ENCODE results near the gene MDC1. TPM values are rescaled to one million over a fixed set of nuclear protein-coding genes. Genes with fewer than 3 reads are reported as not detected.
A peak's percentile ranks its signal among the peaks of the same experiment; 100 is the strongest.

MDC1 gene
- total and polyA plus RNA-seq, 2 of the 13 experiments (the other 11 are each of a cell fraction or from before 2014, with no cell fraction given), result 8.4 to 14.0 TPM

- TF ChIP-seq PHF21A (CRISPR knock-in tag; IDR thresholded peaks at IDR 0.05) (peak; percentile 88), NRL (CRISPR knock-in tag; IDR thresholded peaks at IDR 0.05; ENCODE audit: borderline replicate concordance) (peak; percentile 72; the same call in 1 of the 2 replicates), ELK4 (CRISPR knock-in tag; IDR thresholded peaks at IDR 0.05; ENCODE audit: borderline replicate concordance) (no peak), NR2F1 (CRISPR knock-in tag; IDR thresholded peaks at IDR 0.05) (peak in 1 of 2 experiments; percentile 32; a peak in 2 of 4 replicates)
Observed at GRCh38 chr6:30763618-30764489, 46.8 kb upstream of the MDC1 start (continued).

GRCh38 chr6:30763155-30763617 is 46.1 kb upstream of the MDC1 start:
- Histone ChIP-seq H3K4me3 (replicated peaks in 1 of 3; ENCODE audit: insufficient read depth in 1 of 3, low read depth in 2 of 3, low read length in 3 of 3) (peak overlapping the region in 1 of 3 experiments; percentile 62; a peak in 1 of 6 replicates), H4K20me1 (ENCODE audit: insufficient read depth, low read length) (no peaks in the 10 kb centered on the region), H3K27ac (ENCODE audit: extremely low read length, insufficient read depth, low read length) (peak overlapping the region; percentile 98), H3K9ac (ENCODE audit: insufficient read depth, low read depth, low read length) (peak overlapping the region; percentile 87), H3K4me1 (ENCODE audit: insufficient read depth, low read length) (peaks cover 100% of the 10 kb centered on the region), H3K9me3 (ENCODE audit: low read length) (no peaks in the 10 kb centered on the region), H3K36me3 (replicated peaks in 1 of 2; ENCODE audit: control insufficient read depth in 1 of 2, insufficient read depth in 2 of 2, low read length in 2 of 2) (no peaks in the 10 kb centered on the region), H2AFZ (ENCODE audit: low read length) (no peak overlapping the region), H3K79me2 (ENCODE audit: insufficient read depth, low read length) (no peaks in the 10 kb centered on the region), H3K4me2 (ENCODE audit: low read depth, low read length) (peak overlapping the region; percentile 85), H3K27me3 (ENCODE audit: control insufficient read depth in 1 of 2, insufficient read depth in 2 of 2, low read length in 2 of 2) (no peaks in the 10 kb centered on the region)
- intact Hi-C loops (cut with micrococcal nuclease; ENCODE audit: unreplicated experiment) (no loop called here), in situ Hi-C loops (cut with HindIII; ENCODE audit: extremely low pct_ligation_motif_present, low pct_unique_long_range_greater_than_20kb) (no loop called here)
- ChIA-PET POLR2A (interaction anchor here (1.3 to 11.8 kb wide), 11 partner anchors 10 to 145 kb away, joined by 3 to 414 read pairs (median 10); partner anchors contain the start of genes FLOT1, IER3, MDC1 and MRPS18B), CTCF (ENCODE audit: low intra/inter-chr PET ratio, low total read pairs) (no interaction called here)
- TSS peak; percentile 64 for BruUV-seq (replicated peaks)
- 56% methylated on average over 1 of the region's 1 CpG for WGBS (ENCODE audit: low lambda C conversion rate)
- no peak for FAIRE-seq
- DNase-seq (ENCODE audit: low spot score), result no peak
- peak; percentile 11; the same call in 2 of the 3 replicates for ATAC-seq
- TF ChIP-seq RARG (CRISPR knock-in tag; IDR thresholded peaks at IDR 0.05; ENCODE audit: low read depth) (peak; percentile 82; the same call in 1 of the 2 replicates), TRIM24 (CRISPR knock-in tag; IDR thresholded peaks at IDR 0.05) (0 out of 2 replicates have a peak, but pooled peaks have one; percentile 58), ARHGAP35 (CRISPR knock-in tag; IDR thresholded peaks at IDR 0.05; ENCODE audit: borderline replicate concordance) (no peak), MZF1 (CRISPR knock-in tag; IDR thresholded peaks at IDR 0.05; ENCODE audit: borderline replicate concordance) (no peak), TEAD2 (CRISPR knock-in tag; IDR thresholded peaks at IDR 0.05) (no peak), ZFP82 (CRISPR knock-in tag; IDR thresholded peaks at IDR 0.05; ENCODE audit: borderline replicate concordance) (0 out of 2 replicates have a peak, but pooled peaks have one; percentile 72), ZNF124 (CRISPR knock-in tag; IDR thresholded peaks at IDR 0.05) (no peak), ZBTB10 (CRISPR knock-in tag; IDR thresholded peaks at IDR 0.05; ENCODE audit: borderline replicate concordance) (peak; percentile 99), SAFB2 (CRISPR knock-in tag; IDR thresholded peaks at IDR 0.05; ENCODE audit: borderline replicate concordance, low read depth) (peak; percentile 16; the same call in 1 of the 2 replicates), CHD4 (IDR thresholded peaks at IDR 0.05; ENCODE audit: borderline replicate concordance, low read length) (0 out of 2 replicates have a peak, but pooled peaks have one; percentile 79), ZNF644 (CRISPR knock-in tag; IDR thresholded peaks at IDR 0.05; ENCODE audit: low read depth) (0 out of 2 replicates have a peak, but pooled peaks have one; percentile 61), IKZF1 (IDR thresholded peaks at IDR 0.05) (no peak), KLF12 (CRISPR knock-in tag; IDR thresholded peaks at IDR 0.05; ENCODE audit: borderline replicate concordance) (no peak), SIX4 (CRISPR knock-in tag; IDR thresholded peaks at IDR 0.05) (0 out of 2 replicates have a peak, but pooled peaks have one; percentile 53)

All from HepG2 (cell line).